Tibial nerve (tissue), 4 donors: ENCODE data around the gene WNT7A.

Experiments
- CTCF ChIP-seq, 5 experiments: fragments of 200-600 bp in 3 of 5; fragments of 450-650 bp in 2 of 5; sonication (generic) in 3 of 5; IDR thresholded peaks; one replicate each; pipeline ENCODE4 v1.5.1; 2016 to 2019; ENCODE audit warnings: antibody characterized with exemption in 5 of 5, mild to moderate bottlenecking in 3 of 5, moderate library complexity in 2 of 5
- EP300 ChIP-seq, 2 donors: sonication (generic); formaldehyde crosslinking; IDR thresholded peaks; one replicate each; pipeline ENCODE4 v1.6.1; 2017; ENCODE audit warnings: antibody characterized with exemption in 2 of 2, mild to moderate bottlenecking in 1 of 2
- POLR2A ChIP-seq, 2 donors: fragments of 450-650 bp; IDR thresholded peaks; one replicate each; pipeline ENCODE4 v1.6.1; 2017; ENCODE audit warnings: antibody characterized with exemption in 2 of 2, mild to moderate bottlenecking in 2 of 2, moderate library complexity in 2 of 2

- TF ChIP-seq POLR2A (IDR thresholded peaks at IDR 0.05) (no peak), CTCF (IDR thresholded peaks at IDR 0.05) (no peak), EP300 (IDR thresholded peaks at IDR 0.05) (no peak)
These were observed 30.9 kb downstream of the WNT7A start for GRCh38 chr3:13849018-13849417.
